Medulla oblongata (tissue), 1 donor: Measurements from ENCODE around the gene NUCB1.
"Not testable (repeated sequence)": the region's sequence is repeated elsewhere in the genome, so short reads cannot be mapped to it uniquely, and the experiment has no call there.

Experiments
- DNase-seq: peaks from one replicate; pipeline ENCODE4 v3.0.0-alpha.2; 2015; ENCODE audit errors: extremely low spot score

NUCB1 gene

DNA sequence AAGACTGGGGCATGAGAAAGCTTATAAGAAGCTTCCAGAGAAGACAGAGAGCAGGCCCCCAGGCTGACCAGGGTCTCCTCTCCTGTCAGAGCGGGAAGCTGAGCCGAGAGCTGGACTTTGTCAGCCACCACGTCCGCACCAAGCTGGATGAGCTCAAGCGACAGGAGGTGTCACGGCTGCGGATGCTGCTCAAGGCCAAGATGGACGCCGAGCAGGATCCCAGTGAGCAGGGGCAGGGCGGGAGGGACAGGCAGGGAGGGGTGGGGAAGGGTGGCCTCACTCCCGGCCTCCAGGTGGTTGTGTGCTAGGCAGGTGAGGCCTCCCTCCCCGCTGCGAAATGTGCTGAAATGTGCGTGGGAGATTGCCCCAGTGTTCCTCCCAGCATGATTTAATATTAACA lies 5.6 kb downstream of the NUCB1 start:
- no peak for DNase-seq

DNA sequence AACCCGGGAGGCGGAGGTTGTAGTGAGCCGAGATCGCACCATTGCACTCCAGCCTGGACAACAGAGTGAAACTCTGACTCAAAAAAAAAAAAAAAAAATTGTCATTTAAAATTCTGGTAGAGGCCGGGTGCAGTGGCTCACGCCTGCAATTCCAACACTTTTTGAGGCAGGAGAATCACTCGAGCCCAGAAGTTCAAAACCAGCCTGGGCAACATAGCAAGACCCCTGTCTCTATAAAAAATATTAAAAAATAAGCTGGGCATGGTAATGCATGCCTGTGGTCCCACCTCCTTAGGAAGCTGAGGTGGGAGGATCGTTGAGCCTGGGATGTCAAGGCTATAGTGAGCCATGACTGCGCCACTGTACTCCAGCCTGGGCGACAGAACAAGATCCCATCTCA lies 6.2 kb downstream of the NUCB1 start:
- no peak for DNase-seq

DNA sequence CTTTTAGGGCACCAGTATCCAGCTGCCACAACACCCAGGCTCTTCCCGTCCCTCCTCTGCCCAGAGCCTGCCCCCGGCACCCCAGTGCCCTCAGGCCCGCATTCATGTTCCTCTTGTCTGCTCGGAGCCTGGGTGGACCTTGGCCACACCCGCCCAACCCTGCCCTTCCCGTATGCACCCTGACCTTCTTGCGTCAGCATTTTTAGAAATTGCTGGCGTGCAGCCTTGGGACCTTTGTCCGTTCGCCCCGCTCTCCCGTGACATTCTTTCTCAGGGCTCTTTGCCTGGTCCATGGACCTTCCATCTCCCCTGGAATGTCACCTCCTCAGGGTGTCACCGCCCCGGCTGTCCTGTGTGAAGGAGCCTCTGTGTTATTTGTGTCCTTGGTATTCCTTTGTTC lies 7.6 kb downstream of the NUCB1 start:
- DNase-seq: no peak

DNA sequence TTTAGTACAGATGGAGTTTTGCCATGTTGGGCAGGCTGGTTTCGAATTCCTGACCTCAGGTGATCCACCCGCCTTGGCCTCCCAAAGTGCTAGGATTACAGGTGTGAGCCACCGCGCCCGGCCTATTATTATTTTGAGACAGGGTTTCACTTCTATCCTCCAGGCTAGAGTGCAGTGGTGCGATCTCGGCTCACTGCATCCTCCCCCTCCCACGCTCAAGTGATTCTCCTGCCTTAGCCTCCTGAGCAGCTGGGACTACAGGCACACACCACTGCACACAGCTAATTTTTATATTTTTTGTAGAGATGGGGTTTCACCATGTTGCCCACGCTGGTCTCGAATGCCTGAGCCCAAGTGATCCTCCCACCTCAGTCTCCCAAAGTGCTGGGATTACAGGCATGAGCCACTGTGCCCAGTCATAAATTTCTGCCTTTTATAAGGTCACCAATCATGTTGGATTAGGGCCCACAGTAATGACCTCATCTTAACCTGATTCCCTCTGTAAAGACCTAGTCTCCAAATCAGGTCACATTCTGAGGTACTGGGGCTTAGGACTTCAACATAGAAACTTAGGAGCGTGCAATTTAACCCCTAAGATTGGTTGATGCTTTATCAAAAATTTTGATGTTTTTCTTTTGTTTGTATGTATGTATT lies 9.4 kb downstream of the NUCB1 start:
- DNase-seq: not testable (repeated sequence)

DNA sequence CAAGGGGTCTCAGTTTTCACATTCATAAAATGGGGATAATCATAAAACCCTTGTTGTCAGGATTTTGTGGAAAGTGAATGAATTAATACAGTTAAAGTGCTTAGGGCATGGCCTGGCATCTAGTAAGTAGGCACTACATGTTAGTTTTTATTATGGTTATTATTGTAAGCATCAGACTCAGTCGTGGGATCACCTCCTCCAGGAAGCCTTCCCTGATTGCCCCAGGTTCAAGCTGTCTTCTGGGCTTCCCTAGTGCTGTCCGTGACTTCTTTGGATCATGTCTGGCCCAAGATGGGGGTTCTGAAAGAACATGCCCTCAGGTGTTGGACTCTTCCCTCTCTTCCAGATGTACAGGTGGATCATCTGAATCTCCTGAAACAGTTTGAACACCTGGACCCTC lies 10.7 kb downstream of the NUCB1 start:
- DNase-seq: no peak

DNA sequence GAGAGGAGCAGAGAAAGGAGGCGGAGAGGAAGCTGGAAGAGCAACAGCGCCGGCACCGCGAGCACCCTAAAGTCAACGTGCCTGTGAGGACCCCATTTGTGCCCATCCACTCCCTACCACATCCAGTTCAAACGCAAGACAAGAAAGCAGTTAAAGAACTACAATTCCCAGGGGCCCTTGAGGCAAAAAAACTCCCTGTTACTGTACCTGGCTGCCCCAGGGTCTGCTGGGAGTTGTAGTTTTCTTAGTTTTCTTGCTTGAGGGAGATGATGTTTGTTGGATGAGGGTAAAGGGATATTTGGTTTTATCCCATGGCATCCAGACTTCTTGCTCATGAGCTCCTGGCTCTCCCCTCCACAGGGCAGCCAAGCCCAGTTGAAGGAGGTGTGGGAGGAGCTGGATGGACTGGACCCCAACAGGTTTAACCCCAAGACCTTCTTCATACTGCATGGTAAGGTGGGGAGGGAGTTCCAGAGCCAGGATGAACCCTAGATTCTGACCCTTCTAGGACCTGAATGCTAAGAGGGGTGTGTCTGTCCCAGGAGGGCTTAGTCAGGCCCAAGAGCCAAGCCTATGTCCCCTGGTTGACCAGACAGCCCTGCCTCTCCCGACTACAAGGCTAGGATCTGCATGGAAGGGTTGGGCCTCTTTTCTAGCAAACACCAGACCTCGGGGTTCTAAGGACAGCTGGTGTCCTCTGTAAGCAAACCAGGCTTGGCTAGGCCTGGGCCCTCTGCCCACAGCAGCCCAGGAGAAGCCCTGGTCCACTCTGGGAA lies 13.2 kb downstream of the NUCB1 start:
- no peak for DNase-seq

DNA sequence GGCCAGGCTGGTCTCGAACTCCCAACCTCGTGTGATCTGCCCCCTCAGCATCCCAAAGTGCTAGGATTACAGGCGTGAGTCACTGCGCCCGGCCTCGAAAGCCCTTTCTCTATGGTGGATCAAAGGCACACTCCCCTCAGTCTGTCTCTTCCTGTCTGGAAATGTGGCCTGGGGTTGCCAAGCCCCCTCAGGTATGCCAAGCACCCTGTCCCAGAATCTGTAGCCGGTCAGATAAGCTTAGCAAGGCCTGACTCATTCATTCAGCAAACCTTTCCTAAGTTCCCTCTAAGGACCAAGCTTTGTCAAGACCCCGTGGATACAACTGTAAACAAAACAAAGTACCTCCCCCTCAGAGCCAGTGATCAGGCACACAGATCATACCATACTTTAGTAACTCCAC lies 14.1 kb downstream of the NUCB1 start:
- no peak for DNase-seq

DNA sequence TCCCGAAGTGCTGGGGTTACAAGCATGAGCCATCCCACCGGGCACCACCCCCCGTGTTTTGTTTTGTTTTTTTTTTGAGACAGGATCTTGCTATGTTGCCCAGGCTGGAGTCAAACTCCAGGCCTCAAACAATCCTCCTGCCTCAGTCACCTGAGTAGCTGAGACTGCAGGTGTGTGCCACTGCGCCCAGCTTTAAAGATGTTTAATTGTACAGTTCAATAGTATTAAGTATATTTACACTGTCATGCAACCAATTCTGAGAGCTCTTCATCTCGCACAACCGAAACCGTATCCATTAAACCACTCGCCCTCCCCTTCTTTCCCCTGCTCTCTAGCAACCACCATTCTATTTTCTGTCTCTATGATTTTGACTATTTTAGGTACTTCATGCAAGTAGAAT lies 15.6 kb downstream of the NUCB1 start:
- no peak for DNase-seq

DNA sequence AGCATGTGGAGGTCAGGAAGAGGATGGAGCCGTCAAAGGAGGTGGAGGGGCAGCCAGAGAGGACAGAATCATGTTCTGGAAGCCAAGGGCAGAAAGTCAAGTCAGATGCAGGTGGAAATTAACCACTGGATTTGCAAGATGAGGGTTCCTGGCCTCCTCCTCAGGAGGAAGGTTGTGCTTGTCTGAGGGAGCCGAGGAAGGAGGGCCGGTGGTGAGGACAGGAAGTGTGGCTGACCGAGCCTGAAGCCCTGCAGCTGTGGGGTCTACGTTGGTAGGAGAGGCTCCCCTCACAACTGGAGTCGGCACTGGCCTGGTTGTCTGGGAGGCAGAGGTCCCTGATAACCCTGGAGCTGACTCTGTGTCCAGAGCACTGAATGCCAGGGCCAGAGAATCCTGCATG lies 18.0 kb downstream of the NUCB1 start:
- no peak for DNase-seq

DNA sequence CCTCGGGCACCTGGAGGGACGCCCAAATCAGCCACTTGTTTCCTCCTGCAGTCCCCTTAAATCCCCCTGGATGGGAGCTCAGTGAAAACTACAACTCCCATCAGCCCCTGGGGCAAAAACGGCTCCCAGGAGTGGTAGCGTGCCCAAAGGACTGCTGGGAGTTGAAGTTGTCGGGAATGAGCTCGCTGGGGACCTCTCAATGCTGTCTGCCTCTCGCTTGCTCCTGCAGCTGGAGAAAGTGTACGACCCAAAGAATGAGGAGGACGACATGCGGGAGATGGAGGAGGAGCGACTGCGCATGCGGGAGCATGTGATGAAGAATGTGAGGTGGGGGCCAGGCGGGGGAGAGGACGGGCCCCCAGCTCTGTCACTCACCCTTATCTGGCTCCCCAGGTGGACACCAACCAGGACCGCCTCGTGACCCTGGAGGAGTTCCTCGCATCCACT lies 18.7 kb downstream of the NUCB1 start:
- DNase-seq: no peak

DNA sequence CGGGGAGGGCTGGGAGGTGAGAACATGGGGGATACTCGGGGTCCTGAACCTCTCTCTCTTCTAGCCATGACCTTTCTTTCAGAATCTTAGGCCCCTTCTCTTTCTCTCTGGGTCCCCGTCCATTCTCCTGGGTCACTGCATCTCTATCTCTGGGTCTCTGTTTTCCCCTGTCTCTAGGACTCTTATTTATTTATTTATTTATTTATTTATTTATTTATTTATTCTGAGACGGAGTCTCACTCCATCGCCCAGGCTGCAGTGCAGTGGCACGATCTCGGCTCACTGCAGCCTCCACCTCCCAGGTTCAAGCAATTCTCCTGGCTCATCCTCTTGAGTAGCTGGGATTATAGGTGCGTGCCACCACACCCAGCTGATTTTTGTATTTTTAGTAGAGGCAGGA lies 19.2 kb downstream of the NUCB1 start:
- DNase-seq: not testable (repeated sequence)

DNA sequence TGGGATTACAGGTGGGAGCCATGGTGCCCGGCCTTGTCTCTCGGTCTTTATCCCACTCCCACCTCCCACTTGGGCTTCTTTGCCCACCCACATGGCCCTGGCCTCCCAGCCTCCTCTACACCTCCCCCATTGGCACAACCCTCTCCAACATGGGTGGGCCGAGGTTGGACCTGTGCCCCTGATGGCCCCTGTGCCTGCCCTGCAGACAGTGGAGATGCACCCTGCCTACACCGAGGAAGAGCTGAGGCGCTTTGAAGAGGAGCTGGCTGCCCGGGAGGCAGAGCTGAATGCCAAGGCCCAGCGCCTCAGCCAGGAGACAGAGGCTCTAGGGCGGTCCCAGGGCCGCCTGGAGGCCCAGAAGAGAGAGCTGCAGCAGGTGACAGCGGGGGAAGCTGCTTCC lies 20.8 kb downstream of the NUCB1 start:
- DNase-seq: no peak

DNA sequence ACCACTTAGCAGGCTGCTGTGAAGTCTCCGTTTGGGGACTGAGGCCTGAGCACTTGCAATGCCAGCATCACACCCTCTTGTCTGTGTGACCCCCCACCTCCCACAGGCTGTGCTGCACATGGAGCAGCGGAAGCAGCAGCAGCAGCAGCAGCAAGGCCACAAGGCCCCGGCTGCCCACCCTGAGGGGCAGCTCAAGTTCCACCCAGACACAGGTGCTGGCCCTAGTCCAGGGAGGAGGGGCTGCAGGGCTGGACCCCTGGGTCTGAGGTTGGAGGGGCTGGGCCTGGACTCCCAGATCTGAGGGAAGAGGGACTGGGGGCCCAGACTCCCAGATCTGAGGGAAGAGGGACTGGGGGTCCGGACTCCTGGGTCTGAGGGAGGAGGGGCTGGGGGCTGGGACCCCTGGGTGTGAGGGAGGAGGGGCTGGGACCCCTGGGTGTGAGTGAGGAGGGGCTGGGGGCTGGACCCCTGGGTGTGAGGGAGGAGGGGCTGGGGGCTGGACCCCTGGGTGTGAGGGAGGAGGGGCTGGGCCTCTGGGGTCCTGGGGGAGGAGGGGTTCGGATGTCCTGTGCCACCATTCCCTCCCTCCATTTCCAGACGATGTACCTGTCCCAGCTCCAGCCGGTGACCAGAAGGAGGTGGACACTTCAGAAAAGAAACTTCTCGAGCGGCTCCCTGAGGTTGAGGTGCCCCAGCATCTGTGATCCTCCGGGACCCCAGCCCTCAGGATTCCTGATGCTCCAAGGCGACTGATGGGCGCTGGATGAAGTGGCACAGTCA lies 21.8 kb downstream of the NUCB1 start:
- DNase-seq: no peak

DNA sequence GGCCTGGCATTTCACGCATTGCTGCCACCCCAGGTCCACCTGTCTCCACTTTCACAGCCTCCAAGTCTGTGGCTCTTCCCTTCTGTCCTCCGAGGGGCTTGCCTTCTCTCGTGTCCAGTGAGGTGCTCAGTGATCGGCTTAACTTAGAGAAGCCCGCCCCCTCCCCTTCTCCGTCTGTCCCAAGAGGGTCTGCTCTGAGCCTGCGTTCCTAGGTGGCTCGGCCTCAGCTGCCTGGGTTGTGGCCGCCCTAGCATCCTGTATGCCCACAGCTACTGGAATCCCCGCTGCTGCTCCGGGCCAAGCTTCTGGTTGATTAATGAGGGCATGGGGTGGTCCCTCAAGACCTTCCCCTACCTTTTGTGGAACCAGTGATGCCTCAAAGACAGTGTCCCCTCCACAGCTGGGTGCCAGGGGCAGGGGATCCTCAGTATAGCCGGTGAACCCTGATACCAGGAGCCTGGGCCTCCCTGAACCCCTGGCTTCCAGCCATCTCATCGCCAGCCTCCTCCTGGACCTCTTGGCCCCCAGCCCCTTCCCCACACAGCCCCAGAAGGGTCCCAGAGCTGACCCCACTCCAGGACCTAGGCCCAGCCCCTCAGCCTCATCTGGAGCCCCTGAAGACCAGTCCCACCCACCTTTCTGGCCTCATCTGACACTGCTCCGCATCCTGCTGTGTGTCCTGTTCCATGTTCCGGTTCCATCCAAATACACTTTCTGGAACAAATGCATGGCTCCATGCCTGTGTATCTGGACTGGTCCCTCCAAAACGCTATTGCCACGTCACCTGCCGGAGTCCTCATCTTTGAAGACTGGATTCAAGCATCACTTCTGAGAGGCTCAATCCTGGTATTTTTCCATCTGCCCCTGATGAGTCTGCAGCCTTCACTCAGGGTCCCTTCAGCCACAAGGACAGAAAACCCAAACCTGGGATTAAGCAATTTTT lies 22.7 kb downstream of the NUCB1 start:
- DNase-seq: no peak

DNA sequence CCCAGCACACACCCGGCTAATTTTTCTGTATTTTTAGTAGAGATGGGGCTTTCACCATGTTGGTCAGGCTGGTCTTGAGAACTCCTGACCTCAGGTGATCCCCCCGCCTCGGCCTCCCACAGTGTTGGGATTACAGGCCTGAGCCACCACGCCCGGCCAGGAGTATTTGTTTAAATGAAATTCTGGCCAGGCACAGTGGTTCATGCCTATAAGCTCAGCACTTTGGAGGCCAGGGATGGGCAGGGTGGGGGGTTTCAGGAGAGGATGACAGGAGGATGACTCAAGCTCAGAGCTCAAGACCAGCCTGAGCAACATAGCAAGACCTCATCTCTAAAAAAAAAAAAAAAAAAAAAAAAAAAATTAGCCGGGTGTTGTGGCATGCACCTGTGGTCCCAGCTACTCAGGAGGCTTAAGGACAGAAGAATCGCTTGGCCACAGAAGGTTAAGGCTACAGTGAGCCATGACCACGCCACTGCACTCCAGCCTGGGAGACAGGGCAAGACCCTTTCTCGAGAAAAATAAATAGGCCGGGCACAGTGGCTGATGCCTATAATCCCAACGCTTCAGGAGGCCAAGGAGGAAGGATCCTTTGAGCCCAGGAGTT lies 25.2 kb downstream of the NUCB1 start:
- DNase-seq: no peak

DNA sequence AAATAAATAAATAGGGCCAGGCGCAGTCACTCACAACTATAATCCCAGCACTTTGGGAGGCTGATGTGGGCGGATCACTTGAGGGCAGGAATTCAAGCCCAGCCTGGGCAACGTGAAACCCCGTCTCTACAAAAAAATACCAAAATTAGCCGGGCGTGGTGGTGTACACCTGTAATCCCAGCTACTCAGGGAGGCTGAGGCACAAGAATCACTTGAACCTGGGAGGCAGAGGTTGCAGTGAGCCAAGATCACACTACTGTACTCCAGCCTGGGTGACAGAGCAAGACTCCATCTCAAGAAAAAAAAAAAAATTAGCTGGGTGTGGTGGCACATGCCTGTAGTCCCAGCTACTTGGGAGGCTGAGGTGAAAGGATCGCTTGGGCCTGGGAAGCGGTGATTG lies 25.8 kb downstream of the NUCB1 start:
- DNase-seq: not testable (repeated sequence)

DNA sequence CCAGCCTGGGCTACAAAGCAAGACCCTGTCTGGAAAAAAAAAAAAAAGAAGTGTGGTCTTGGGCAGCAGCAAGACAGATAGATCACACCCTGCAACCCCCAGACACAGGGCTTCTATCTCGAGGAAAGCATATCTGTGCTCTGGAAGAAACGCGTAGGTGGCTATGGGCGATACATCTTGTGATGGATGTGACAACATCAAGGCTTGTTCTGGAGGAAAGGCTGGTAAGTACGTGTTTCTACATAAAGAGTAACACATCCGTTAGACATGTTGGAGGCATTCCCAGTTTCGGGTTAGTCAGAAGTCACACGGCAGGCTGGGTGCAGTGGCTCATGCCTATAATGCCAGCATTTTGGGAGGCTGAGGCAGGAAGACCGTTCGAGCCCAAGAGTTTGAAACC lies 26.8 kb downstream of the NUCB1 start:
- peak; percentile 67 for DNase-seq

DNA sequence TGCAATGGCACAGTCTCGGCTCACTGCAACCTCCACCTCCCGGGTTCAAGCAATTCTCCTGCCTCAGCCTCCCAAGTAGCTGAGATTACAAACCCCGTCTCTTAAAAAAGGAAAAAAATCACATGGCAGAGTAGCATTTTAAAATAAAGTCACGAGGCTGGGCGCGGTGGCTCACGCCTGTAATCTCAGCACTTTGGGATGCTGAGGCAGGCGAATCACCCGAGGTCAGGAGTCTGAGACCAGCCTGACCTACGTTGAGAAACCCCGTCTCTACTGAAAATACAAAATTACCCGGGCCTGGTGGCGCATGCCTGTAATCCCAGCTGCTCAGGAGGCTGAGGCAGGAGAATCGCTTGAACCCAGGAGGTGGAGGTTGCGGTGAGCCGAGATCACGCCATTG lies 27.6 kb downstream of the NUCB1 start:
- not testable (repeated sequence) for DNase-seq

DNA sequence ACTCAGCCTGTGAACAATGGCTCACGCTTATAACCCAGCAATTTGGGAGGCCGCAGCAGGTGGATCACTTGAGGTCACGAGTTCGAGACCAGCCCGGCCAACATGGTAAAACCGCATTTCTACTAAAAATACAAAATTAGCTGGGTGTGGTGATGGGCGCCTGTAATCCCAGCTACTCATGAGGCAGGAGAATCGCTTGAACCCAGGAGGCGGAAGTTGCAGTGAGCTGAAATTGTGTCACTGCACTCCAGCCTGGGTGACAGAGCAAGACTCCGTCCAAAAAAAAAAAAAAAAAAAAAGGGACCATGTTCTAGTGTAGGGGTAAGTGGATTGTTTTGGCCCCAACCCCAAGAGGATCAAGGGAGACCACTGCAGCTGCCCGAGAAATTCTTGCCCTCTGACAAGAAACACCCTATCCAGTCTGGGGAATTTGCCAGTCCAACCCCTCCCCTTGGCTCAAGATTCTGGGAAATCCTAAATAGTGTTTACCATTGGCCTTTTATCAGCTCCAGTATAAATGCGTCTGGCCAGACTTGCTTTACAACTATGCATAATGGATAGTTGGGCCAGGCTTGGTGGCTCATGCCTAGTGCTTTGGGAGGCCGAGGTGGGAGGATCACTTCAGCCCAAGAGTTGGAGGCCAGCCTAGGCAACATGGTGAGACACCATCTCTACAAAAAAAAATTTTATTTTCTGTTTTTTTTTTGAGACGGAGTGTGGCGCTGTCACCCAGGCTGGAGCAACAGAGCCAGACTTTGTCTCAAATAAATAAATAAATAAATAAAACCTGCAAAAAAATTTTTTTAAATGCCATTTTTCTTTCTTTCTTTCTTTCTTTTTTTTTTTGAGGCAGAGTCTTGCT lies 28.3 kb downstream of the NUCB1 start:
- DNase-seq: no peak

DNA sequence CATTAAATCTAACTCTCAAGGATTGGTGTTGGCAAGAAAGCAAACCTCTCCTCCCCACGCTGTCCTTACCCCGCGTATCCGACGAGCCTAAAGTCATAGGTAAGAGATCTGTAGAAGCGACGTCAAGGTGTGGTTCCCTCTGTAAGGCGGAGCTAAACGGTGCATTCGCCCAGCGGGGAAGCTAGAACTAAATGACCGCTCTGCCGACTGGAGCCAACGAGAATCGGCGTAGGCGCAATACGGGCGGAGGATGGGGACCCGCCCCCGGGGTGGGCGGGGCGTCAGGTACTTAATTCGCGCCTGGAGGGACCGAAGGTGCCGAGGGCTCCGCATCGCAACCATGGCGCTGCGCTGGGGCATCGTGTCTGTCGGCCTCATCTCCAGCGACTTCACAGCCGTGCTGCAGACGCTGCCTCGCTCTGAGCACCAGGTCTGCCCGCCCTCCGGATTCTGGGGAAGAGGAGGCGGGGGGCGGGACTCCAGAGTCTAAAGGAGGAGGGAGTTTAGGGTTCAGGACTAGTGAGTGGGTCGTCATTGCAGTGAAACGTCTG lies 33.3 kb downstream of the NUCB1 start, which contains the start of gene DHDH:
TSS of gene DHDH (plus strand) at position 318 of the 551 bp plus-strand sequence. CDS start at position 341, 23 bp downstream.
- peak; percentile 60 for DNase-seq
